Measurements from ENCODE around the gene RHOT2. TPM values are rescaled to one million over a fixed set of nuclear protein-coding genes. Genes with fewer than 3 reads are reported as not detected.

RHOT2 gene
- total and polyA plus RNA-seq, 2 experiments from 2014 or later, result 129 to 163 TPM

- TF ChIP-seq EZH2 (IDR thresholded peaks at IDR 0.05; ENCODE audit: low read depth, unreplicated experiment) (no peak), ZNF331 (CRISPR knock-in tag; IDR thresholded peaks at IDR 0.05; ENCODE audit: low read depth) (no peak), EZH2phosphoT487 (IDR thresholded peaks at IDR 0.05; ENCODE audit: unreplicated experiment) (no peak), NANOG (IDR thresholded peaks at IDR 0.05; ENCODE audit: borderline replicate concordance) (no peak)
- TF ChIP-seq, protein P1, sequence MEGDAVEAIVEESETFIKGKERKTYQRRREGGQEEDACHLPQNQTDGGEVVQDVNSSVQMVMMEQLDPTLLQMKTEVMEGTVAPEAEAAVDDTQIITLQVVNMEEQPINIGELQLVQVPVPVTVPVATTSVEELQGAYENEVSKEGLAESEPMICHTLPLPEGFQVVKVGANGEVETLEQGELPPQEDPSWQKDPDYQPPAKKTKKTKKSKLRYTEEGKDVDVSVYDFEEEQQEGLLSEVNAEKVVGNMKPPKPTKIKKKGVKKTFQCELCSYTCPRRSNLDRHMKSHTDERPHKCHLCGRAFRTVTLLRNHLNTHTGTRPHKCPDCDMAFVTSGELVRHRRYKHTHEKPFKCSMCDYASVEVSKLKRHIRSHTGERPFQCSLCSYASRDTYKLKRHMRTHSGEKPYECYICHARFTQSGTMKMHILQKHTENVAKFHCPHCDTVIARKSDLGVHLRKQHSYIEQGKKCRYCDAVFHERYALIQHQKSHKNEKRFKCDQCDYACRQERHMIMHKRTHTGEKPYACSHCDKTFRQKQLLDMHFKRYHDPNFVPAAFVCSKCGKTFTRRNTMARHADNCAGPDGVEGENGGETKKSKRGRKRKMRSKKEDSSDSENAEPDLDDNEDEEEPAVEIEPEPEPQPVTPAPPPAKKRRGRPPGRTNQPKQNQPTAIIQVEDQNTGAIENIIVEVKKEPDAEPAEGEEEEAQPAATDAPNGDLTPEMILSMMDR (conservative IDR thresholded peaks at IDR 0.05; ENCODE audit: low read depth in 2 of 2), result no peak
Observed at GRCh38 chr16:714079-714478, 46.1 kb downstream of the RHOT2 start (continued).

- H3K4me1 ChIP-seq (ENCODE audit: insufficient read depth), result peaks cover 6% of the 10 kb centered on the region; the same call in 1 of the 2 replicates
- no peaks in the 10 kb centered on the region for H3K9me2 ChIP-seq (ENCODE audit: insufficient read depth)
- H3K27ac ChIP-seq (ENCODE audit: low read depth), result no peak within 1 kb of the TSS
- Mint-ChIP-seq H3K4me1 (peaks cover 8% of the 10 kb centered on the region; the same call in 2 of the 3 replicates), H3K36me3 (ENCODE audit: low read depth) (no peaks in the 10 kb centered on the region), H3K4me3 (peak within 1 kb of the TSS; percentile 64), H3K9me3 (peaks cover 4% of the 10 kb centered on the region; the same call in 1 of the 3 replicates), H3K27ac (no peak within 1 kb of the TSS), H3K27me3 (ENCODE audit: insufficient read depth, low read depth, poor library complexity) (peaks cover 37% of the 10 kb centered on the region)
- no peaks in the 10 kb centered on the region for H3K79me2 ChIP-seq (replicated peaks; ENCODE audit: insufficient read depth)
- no peaks in the 10 kb centered on the region for H4K20me1 ChIP-seq (replicated peaks; ENCODE audit: insufficient read depth)
- ATAC-seq (peak; percentile 44), DNase-seq (ENCODE audit: low spot score) (peak; percentile 95)
- H3K27me3 ChIP-seq (ENCODE audit: insufficient read depth), result peaks cover 53% of the 10 kb centered on the region
- H3K36me3 ChIP-seq (ENCODE audit: insufficient read depth), result no peaks in the 10 kb centered on the region
- H3K4me2 ChIP-seq, result peak within 1 kb of the TSS; percentile 81
- H2AFZ ChIP-seq, result peak within 1 kb of the TSS; percentile 76
- H3F3A ChIP-seq (replicated peaks; ENCODE audit: low read depth), result no peaks in the 10 kb centered on the region
- TF ChIP-seq ZNF114 (CRISPR knock-in tag; IDR thresholded peaks at IDR 0.05) (no peak), POLR2AphosphoS5 (IDR thresholded peaks at IDR 0.05; ENCODE audit: low read depth) (peak; percentile 28)
- H3K4me3 ChIP-seq, result peak within 1 kb of the TSS; percentile 59
Observed at GRCh38 chr16:714558-715476, 46.9 kb downstream of the RHOT2 start, which contains the start of gene METRN. METRN (plus strand) TSS chr16:715118; CDS start chr16:715290, 172 bp downstream.

DNA sequence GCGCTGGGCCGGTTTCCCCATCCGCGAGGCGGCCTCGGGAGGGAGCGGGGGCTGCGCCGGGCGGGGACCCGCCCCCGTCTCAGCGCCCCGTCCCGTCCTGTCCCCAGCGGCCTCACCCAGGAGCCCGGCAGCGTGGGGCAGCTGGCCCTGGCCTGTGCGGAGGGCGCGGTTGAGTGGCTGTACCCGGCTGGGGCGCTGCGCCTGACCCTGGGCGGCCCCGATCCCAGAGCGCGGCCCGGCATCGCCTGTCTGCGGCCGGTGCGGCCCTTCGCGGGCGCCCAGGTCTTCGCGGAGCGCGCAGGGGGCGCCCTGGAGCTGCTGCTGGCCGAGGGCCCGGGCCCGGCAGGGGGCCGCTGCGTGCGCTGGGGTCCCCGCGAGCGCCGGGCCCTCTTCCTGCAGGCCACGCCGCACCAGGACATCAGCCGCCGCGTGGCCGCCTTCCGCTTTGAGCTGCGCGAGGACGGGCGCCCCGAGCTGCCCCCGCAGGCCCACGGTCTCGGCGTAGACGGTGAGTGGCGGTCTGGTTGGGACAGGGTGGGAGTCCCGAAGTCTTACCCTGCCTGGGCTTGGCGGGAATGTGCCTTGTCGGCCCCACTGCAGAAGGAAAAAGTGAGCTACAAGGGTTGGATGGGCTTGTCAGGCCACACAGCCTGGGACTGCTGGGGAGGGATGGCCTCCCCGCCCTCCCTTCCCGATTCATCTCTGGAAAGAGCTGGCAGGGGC, 47.7 kb downstream of the RHOT2 start:
- Histone ChIP-seq H3K4me2 (peak overlapping the region; percentile 81), H3K36me3 (ENCODE audit: insufficient read depth) (no peaks in the 10 kb centered on the region), H3K27ac (ENCODE audit: low read depth) (no peak overlapping the region), H3K79me2 (replicated peaks; ENCODE audit: insufficient read depth) (no peaks in the 10 kb centered on the region), H3K9me2 (ENCODE audit: insufficient read depth) (no peaks in the 10 kb centered on the region), H3F3A (replicated peaks; ENCODE audit: low read depth) (no peaks in the 10 kb centered on the region), H2AFZ (no peak overlapping the region), H3K4me3 (peak overlapping the region; percentile 59), H3K4me1 (ENCODE audit: insufficient read depth) (peaks cover 12% of the 10 kb centered on the region; the same call in 1 of the 2 replicates), H4K20me1 (replicated peaks; ENCODE audit: insufficient read depth) (no peaks in the 10 kb centered on the region), H3K27me3 (ENCODE audit: insufficient read depth) (peaks cover 53% of the 10 kb centered on the region)
- no peak overlapping the region for H3K27ac Mint-ChIP-seq
- H3K4me1 Mint-ChIP-seq, result peaks cover 13% of the 10 kb centered on the region; the same call in 2 of the 3 replicates
- DNase-seq (ENCODE audit: low spot score) (peak; percentile 62), ATAC-seq (peak; percentile 17)
- peak overlapping the region; percentile 64 for H3K4me3 Mint-ChIP-seq
- no peaks in the 10 kb centered on the region for H3K36me3 Mint-ChIP-seq (ENCODE audit: low read depth)
- H3K27me3 Mint-ChIP-seq (ENCODE audit: insufficient read depth, low read depth, poor library complexity), result peaks cover 44% of the 10 kb centered on the region
- peaks cover 4% of the 10 kb centered on the region; the same call in 1 of the 3 replicates for H3K9me3 Mint-ChIP-seq
- TF ChIP-seq, protein P2, sequence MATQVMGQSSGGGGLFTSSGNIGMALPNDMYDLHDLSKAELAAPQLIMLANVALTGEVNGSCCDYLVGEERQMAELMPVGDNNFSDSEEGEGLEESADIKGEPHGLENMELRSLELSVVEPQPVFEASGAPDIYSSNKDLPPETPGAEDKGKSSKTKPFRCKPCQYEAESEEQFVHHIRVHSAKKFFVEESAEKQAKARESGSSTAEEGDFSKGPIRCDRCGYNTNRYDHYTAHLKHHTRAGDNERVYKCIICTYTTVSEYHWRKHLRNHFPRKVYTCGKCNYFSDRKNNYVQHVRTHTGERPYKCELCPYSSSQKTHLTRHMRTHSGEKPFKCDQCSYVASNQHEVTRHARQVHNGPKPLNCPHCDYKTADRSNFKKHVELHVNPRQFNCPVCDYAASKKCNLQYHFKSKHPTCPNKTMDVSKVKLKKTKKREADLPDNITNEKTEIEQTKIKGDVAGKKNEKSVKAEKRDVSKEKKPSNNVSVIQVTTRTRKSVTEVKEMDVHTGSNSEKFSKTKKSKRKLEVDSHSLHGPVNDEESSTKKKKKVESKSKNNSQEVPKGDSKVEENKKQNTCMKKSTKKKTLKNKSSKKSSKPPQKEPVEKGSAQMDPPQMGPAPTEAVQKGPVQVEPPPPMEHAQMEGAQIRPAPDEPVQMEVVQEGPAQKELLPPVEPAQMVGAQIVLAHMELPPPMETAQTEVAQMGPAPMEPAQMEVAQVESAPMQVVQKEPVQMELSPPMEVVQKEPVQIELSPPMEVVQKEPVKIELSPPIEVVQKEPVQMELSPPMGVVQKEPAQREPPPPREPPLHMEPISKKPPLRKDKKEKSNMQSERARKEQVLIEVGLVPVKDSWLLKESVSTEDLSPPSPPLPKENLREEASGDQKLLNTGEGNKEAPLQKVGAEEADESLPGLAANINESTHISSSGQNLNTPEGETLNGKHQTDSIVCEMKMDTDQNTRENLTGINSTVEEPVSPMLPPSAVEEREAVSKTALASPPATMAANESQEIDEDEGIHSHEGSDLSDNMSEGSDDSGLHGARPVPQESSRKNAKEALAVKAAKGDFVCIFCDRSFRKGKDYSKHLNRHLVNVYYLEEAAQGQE (IDR thresholded peaks at IDR 0.05; ENCODE audit: unreplicated experiment), result no peak
- TF ChIP-seq ZNF331 (CRISPR knock-in tag; IDR thresholded peaks at IDR 0.05; ENCODE audit: low read depth) (no peak), NANOG (IDR thresholded peaks at IDR 0.05; ENCODE audit: borderline replicate concordance) (no peak), ETS1 (IDR thresholded peaks at IDR 0.05) (no peak), EZH2 (IDR thresholded peaks at IDR 0.05; ENCODE audit: low read depth, unreplicated experiment) (peak; percentile 17), POLR2AphosphoS5 (IDR thresholded peaks at IDR 0.05; ENCODE audit: low read depth) (no peak)
